Measurements from ENCODE around the gene CACNG4. TPM values are rescaled to one million over a fixed set of nuclear protein-coding genes. Genes with fewer than 3 reads are reported as not detected.
"Not testable (repeated sequence)": the region's sequence is repeated elsewhere in the genome, so short reads cannot be mapped to it uniquely, and the experiment has no call there.

The CACNG4 gene
- total and polyA plus RNA-seq, 4 experiments from 2014 or later, result not detected

GRCh38 chr17:67040652-67041051 is 76.1 kb downstream of the CACNG4 start:
- Mint-ChIP-seq H3K27me3 (peaks cover 5 to 8% of the 10 kb centered on the region in 2 donors), H3K9me3 (peaks cover 0 to 2% (median 0%) of the 10 kb centered on the region in 8 donors), H3K27ac (no peak overlapping the region), H3K36me3 (no peaks in the 10 kb centered on the region), H3K4me1 (peaks cover 0 to 2% (median 0%) of the 10 kb centered on the region in 4 donors), H3K4me3 (no peak overlapping the region)
- CTCF ChIA-PET (ENCODE audit: partially characterized antibody), result no interaction called here
- Histone ChIP-seq H3K9me3 (ENCODE audit: control insufficient read depth in 1 of 2, low read length in 2 of 2) (no peaks in the 10 kb centered on the region), H3K27ac (ENCODE audit: low read depth, low read length) (no peak overlapping the region), H3K27me3 (ENCODE audit: insufficient read depth, low read length) (no peaks in the 10 kb centered on the region), H3K4me3 (ENCODE audit: low read length in 2 of 2) (no peak overlapping the region), H3K4me1 (ENCODE audit: insufficient read depth, low read length) (no peaks in the 10 kb centered on the region), H3K36me3 (ENCODE audit: insufficient read depth, low read length) (no peaks in the 10 kb centered on the region)
- POLR2A ChIA-PET (ENCODE audit: partially characterized antibody), result no interaction called here
- intact Hi-C loops (cut with micrococcal nuclease), result no loop called here
- no peak for DNase-seq

- H3K9me3 Mint-ChIP-seq; H3K27me3 Mint-ChIP-seq; CTCF ChIA-PET (ENCODE audit: partially characterized antibody); H3K27me3 ChIP-seq (ENCODE audit: insufficient read depth, low read length); H3K4me3 ChIP-seq (ENCODE audit: low read length in 2 of 2); POLR2A ChIA-PET (ENCODE audit: partially characterized antibody); H3K36me3 Mint-ChIP-seq; H3K4me3 Mint-ChIP-seq; H3K27ac Mint-ChIP-seq; H3K4me1 Mint-ChIP-seq; H3K27ac ChIP-seq (ENCODE audit: low read depth, low read length); intact Hi-C loops (cut with micrococcal nuclease); H3K9me3 ChIP-seq (ENCODE audit: control insufficient read depth in 1 of 2, low read length in 2 of 2); H3K4me1 ChIP-seq (ENCODE audit: insufficient read depth, low read length); H3K36me3 ChIP-seq (ENCODE audit: insufficient read depth, low read length); DNase-seq: not testable (repeated sequence)
Observed at GRCh38 chr17:67041119-67041518, 76.6 kb downstream of the CACNG4 start.

GRCh38 chr17:67041531-67041930 is 77.0 kb downstream of the CACNG4 start:
- Histone ChIP-seq H3K9me3 (ENCODE audit: control insufficient read depth in 1 of 2, low read length in 2 of 2) (no peaks in the 10 kb centered on the region), H3K4me3 (ENCODE audit: low read length in 2 of 2) (no peak overlapping the region), H3K27me3 (ENCODE audit: insufficient read depth, low read length) (no peaks in the 10 kb centered on the region), H3K27ac (ENCODE audit: low read depth, low read length) (no peak overlapping the region), H3K36me3 (ENCODE audit: insufficient read depth, low read length) (no peaks in the 10 kb centered on the region), H3K4me1 (ENCODE audit: insufficient read depth, low read length) (no peaks in the 10 kb centered on the region)
- Mint-ChIP-seq H3K9me3 (peaks cover 0 to 2% (median 0%) of the 10 kb centered on the region in 8 donors), H3K4me3 (no peak overlapping the region), H3K4me1 (no peaks in the 10 kb centered on the region), H3K36me3 (no peaks in the 10 kb centered on the region), H3K27ac (no peak overlapping the region), H3K27me3 (peaks cover under 1 to 3% of the 10 kb centered on the region in 2 donors)
- CTCF ChIA-PET (ENCODE audit: partially characterized antibody), result no interaction called here
- POLR2A ChIA-PET (ENCODE audit: partially characterized antibody), result no interaction called here
- DNase-seq, result no peak
- intact Hi-C loops (cut with micrococcal nuclease), result no loop called here

GRCh38 chr17:67041941-67042899 is 77.7 kb downstream of the CACNG4 start:
- H3K27ac Mint-ChIP-seq, result no peak overlapping the region
- peaks cover 0 to 7% (median 3%) of the 10 kb centered on the region in 8 donors for H3K9me3 Mint-ChIP-seq
- Histone ChIP-seq H3K9me3 (ENCODE audit: control insufficient read depth in 1 of 2, low read length in 2 of 2) (no peaks in the 10 kb centered on the region), H3K4me1 (ENCODE audit: insufficient read depth, low read length) (no peaks in the 10 kb centered on the region), H3K27me3 (ENCODE audit: insufficient read depth, low read length) (no peaks in the 10 kb centered on the region), H3K36me3 (ENCODE audit: insufficient read depth, low read length) (no peaks in the 10 kb centered on the region), H3K4me3 (ENCODE audit: low read length in 2 of 2) (no peak overlapping the region), H3K27ac (ENCODE audit: low read depth, low read length) (no peak overlapping the region)
- H3K4me1 Mint-ChIP-seq, result no peaks in the 10 kb centered on the region
- POLR2A ChIA-PET (ENCODE audit: partially characterized antibody), result no interaction called here
- CTCF ChIA-PET (ENCODE audit: partially characterized antibody), result no interaction called here
- intact Hi-C loops (cut with micrococcal nuclease), result no loop called here
- H3K36me3 Mint-ChIP-seq, result no peaks in the 10 kb centered on the region
- no peak overlapping the region for H3K4me3 Mint-ChIP-seq
- H3K27me3 Mint-ChIP-seq, result peaks cover 0 to 2% of the 10 kb centered on the region in 2 donors
- no peak for DNase-seq

GRCh38 chr17:67043283-67043682 is 78.8 kb downstream of the CACNG4 start:
- H3K4me3 Mint-ChIP-seq, result no peak overlapping the region
- Histone ChIP-seq H3K27ac (ENCODE audit: low read depth, low read length) (no peak overlapping the region), H3K9me3 (ENCODE audit: control insufficient read depth in 1 of 2, low read length in 2 of 2) (peaks cover 0 to under 1% of the 10 kb centered on the region in 2 donors), H3K27me3 (ENCODE audit: insufficient read depth, low read length) (no peaks in the 10 kb centered on the region), H3K36me3 (ENCODE audit: insufficient read depth, low read length) (no peaks in the 10 kb centered on the region), H3K4me3 (ENCODE audit: low read length in 2 of 2) (no peak overlapping the region), H3K4me1 (ENCODE audit: insufficient read depth, low read length) (no peaks in the 10 kb centered on the region)
- H3K9me3 Mint-ChIP-seq, result peaks cover 0 to 18% (median 13%) of the 10 kb centered on the region in 8 donors
- H3K27me3 Mint-ChIP-seq, result peaks cover 0 to 2% of the 10 kb centered on the region in 2 donors
- H3K4me1 Mint-ChIP-seq, result no peaks in the 10 kb centered on the region
- no peaks in the 10 kb centered on the region for H3K36me3 Mint-ChIP-seq
- ChIA-PET POLR2A (ENCODE audit: partially characterized antibody) (no interaction called here), CTCF (ENCODE audit: partially characterized antibody) (no interaction called here)
- intact Hi-C loops (cut with micrococcal nuclease), result no loop called here
- H3K27ac Mint-ChIP-seq, result no peak overlapping the region
- DNase-seq, result no peak

- no peak within 1 kb of the TSS for H3K27ac ChIP-seq (ENCODE audit: low read depth, low read length)
- H3K4me1 Mint-ChIP-seq, result no peaks in the 10 kb centered on the region
- peaks cover 4 to 6% of the 10 kb centered on the region in 2 donors for H3K36me3 Mint-ChIP-seq
- intact Hi-C loops (cut with micrococcal nuclease), result no loop called here
- ChIA-PET CTCF (ENCODE audit: partially characterized antibody) (no interaction called here), POLR2A (ENCODE audit: partially characterized antibody) (no interaction called here)
- H3K27ac Mint-ChIP-seq, result no peak within 1 kb of the TSS
- no peak for DNase-seq
- H3K4me3 Mint-ChIP-seq, result no peak within 1 kb of the TSS
- H3K27me3 Mint-ChIP-seq, result no peaks in the 10 kb centered on the region
- peaks cover 0 to 10% of the 10 kb centered on the region in 2 donors for H3K9me3 ChIP-seq (ENCODE audit: control insufficient read depth in 1 of 2, low read length in 2 of 2)
- H3K4me1 ChIP-seq (ENCODE audit: insufficient read depth, low read length), result no peaks in the 10 kb centered on the region
- no peaks in the 10 kb centered on the region for H3K36me3 ChIP-seq (ENCODE audit: insufficient read depth, low read length)
- H3K9me3 Mint-ChIP-seq, result peaks cover 2 to 27% (median 22%) of the 10 kb centered on the region in 8 donors
- H3K27me3 ChIP-seq (ENCODE audit: insufficient read depth, low read length), result no peaks in the 10 kb centered on the region
- no peak within 1 kb of the TSS for H3K4me3 ChIP-seq (ENCODE audit: low read length in 2 of 2)
Observed at GRCh38 chr17:67044016-67044772, 79.7 kb downstream of the CACNG4 start, which contains the start of gene CACNG1. Gene CACNG1 (plus strand): TSS chr17:67044554. CDS start chr17:67044661, 107 bp downstream.

- Histone ChIP-seq H3K9me3 (ENCODE audit: control insufficient read depth in 1 of 2, low read length in 2 of 2) (peaks cover 0 to 17% of the 10 kb centered on the region in 2 donors), H3K36me3 (ENCODE audit: insufficient read depth, low read length) (no peaks in the 10 kb centered on the region), H3K27ac (ENCODE audit: low read depth, low read length) (no peak overlapping the region), H3K27me3 (ENCODE audit: insufficient read depth, low read length) (no peaks in the 10 kb centered on the region), H3K4me1 (ENCODE audit: insufficient read depth, low read length) (no peaks in the 10 kb centered on the region), H3K4me3 (ENCODE audit: low read length in 2 of 2) (no peak overlapping the region)
- CTCF ChIA-PET (ENCODE audit: partially characterized antibody), result no interaction called here
- intact Hi-C loops (cut with micrococcal nuclease), result no loop called here
- Mint-ChIP-seq H3K9me3 (peaks cover 2 to 32% (median 26%) of the 10 kb centered on the region in 8 donors), H3K4me1 (no peaks in the 10 kb centered on the region), H3K36me3 (peaks cover 4 to 6% of the 10 kb centered on the region in 2 donors), H3K4me3 (no peak overlapping the region), H3K27me3 (no peaks in the 10 kb centered on the region), H3K27ac (no peak overlapping the region)
- POLR2A ChIA-PET (ENCODE audit: partially characterized antibody), result no interaction called here
- no peak for DNase-seq
Observed at GRCh38 chr17:67044940-67045339, 80.4 kb downstream of the CACNG4 start.

All from CD4-positive, alpha-beta memory T cell (primary cell).